Heart right ventricle (tissue), 16 donors: ENCODE results near the gene SLC7A9. TPM values are rescaled to one million over a fixed set of nuclear protein-coding genes. Genes with fewer than 3 reads are reported as not detected.

ENCODE experiments used
- ATAC-seq, 8 donors: fragments of 200-7000 bp; cut with Tn5 transposase; one replicate each; pipeline ENCODE4 v1.9.1; 2020; ENCODE audit warnings: mild to moderate bottlenecking in 8 of 8, moderate library complexity in 8 of 8, moderate number of reproducible peaks in 1 of 8
- DNase-seq, 2 donors: peaks; one replicate each; pipeline ENCODE4 v3.0.0-alpha.2; 2020
- H3K27ac ChIP-seq, 10 donors: fragments of 200-600 bp; sonication (generic) in 2 of 10; one replicate each; pipeline versions ENCODE4 v1.5.0 to v1.8.0; 2020 to 2022; ENCODE audit warnings: mild to moderate bottlenecking in 3 of 10
- H3K27me3 ChIP-seq, 7 donors: fragments of 200-600 bp; one replicate each; pipeline ENCODE4 v1.8.0; 2021 to 2022; ENCODE audit warnings: mild to moderate bottlenecking in 2 of 7
- H3K36me3 ChIP-seq, 9 donors: fragments of 200-600 bp; sonication (generic) in 1 of 9; one replicate each; pipeline versions ENCODE4 v1.5.0 to v1.8.0; 2020 to 2022; ENCODE audit warnings: mild to moderate bottlenecking in 2 of 9
- H3K4me1 ChIP-seq, 9 donors: fragments of 200-600 bp; sonication (generic) in 1 of 9; one replicate each; pipeline versions ENCODE4 v1.5.0 to v1.8.0; 2020 to 2022; ENCODE audit warnings: mild to moderate bottlenecking in 4 of 9
- H3K4me3 ChIP-seq, 10 donors: fragments of 200-600 bp; sonication (generic) in 2 of 10; one replicate each; pipeline versions ENCODE4 v1.5.0 to v1.8.0; 2020 to 2022; ENCODE audit warnings: mild to moderate bottlenecking in 7 of 10, moderate library complexity in 2 of 10
- H3K9me3 ChIP-seq, 11 donors: fragments of 200-600 bp in 10 of 11; sonication (generic) in 2 of 11; one replicate each; pipeline versions ENCODE4 v1.5.0 to v1.8.0; 2013 to 2022; ENCODE audit warnings: mild to moderate bottlenecking in 2 of 11, control low read depth in 1 of 11, moderate library complexity in 1 of 11
- CTCF ChIP-seq, 9 donors: fragments of 200-600 bp; sonication (generic) in 2 of 9; IDR thresholded peaks; one replicate each; pipeline versions ENCODE4 v1.5.0 to v1.8.0; 2021 to 2022; ENCODE audit warnings: antibody characterized with exemption in 9 of 9, mild to moderate bottlenecking in 5 of 9, moderate library complexity in 1 of 9
- WGBS, 2 donors: extraction: QIAGEN DNeasy Blood & Tissue Kit; methylation state at CpG; one replicate each; pipeline ENCODE4 v1.1.7; 2013; ENCODE audit warnings: inconsistent platforms in 1 of 2; 5-methylcytosine and 5-hydroxymethylcytosine counted together
- intact Hi-C, 10 donors: fragments of 100-400 bp; cut with DNase I; formaldehyde crosslinking; loops; one replicate each; pipeline versions ENCODE4 v1.11.1 to v1.14.2; 2022
- polyA plus RNA-seq, 2 donors: library from polyadenylated mRNA; stranded (reverse); fragments of 200-250 nt; gene quantifications; one replicate each; pipeline ENCODE4 v1.2.3, GENCODE V29; 2013
- total RNA-seq, 10 donors: library from RNA; stranded (reverse); fragmentation: NEBNext Ultra II Directional in 3 of 10; extraction: Animal tissue kit (Norgen Biotek cat#: 25700) in 3 of 10; gene quantifications; one replicate each; pipeline versions ENCODE4 v1.2.1 to v1.2.4, GENCODE V29; 2021 to 2023
- donor health status: Arrhythmogenic right ventricular cardiomyopathy.
- donor health status: ischemic (EF 13 %, LVEDD 7.1; RV severe dilation, severe dysfunction).
- donor health status: healthy with polysubstance abuse.
- donor health status: DM: no; HTN: yes; CAD: no.
- donor health status: DM: no; HTN: no; CAD: no.
- donor health status: ischemic (EF 25% LVEDD 6.9; RV normal size, moderate dysfunction).
- donor health status: ischemic (EF 25% LVEDD 5.7; RV mildly dilated, moderate dysfunction).
- donor health status: healthy.
- donor health status: DM: yes; HTN: yes; CAD: no.
- donor health status: Ischemic cardiomyopathy.
- donor health status: ischemic (EF 35%, LVEDD 5.7; RV mildly dilated, moderate dysfunction).
- donor health status: nonischemic (EF 11% LVEDD 7.7; RV severe dilation, severe dysfunction).
- donor health status: DM: yes; HTN: yes; CAD: no.
- donor health status: PGD.
- donor health status: ischemic (EF 29% LVEDD 5.4; RV normal size, mild dysfunction).
- donor health status: nonischemic (EF 23%, LVEDD 6.1; RV moderate dilation, normal function).

SLC7A9 gene
- total and polyA plus RNA-seq, 12 donors = 0.12 to 0.24 TPM; not detected in 10

DNA sequence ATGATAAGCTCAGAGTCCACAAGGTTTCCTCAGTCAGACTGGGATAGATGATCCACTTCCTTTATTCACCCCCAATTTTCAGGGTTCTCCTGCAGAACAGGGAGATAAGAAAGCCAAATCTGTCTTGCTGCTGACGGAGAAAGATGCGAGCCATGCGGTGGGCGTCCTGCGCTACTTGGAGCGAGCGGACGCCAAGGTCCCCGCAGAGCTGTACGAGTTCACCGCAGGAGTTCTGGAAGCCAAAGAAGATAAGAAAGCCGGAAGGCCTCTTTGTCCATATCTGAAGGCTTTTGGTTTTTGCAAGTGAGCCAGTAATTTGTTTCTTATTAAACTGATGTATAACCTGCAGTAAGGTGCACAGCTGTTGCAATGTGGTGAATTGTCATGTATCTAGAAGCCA, 66.7 kb downstream of the SLC7A9 start:
- TF ChIP-seq CTCF (IDR thresholded peaks at IDR 0.05) = no peak
- Histone ChIP-seq H3K4me1 (no peaks in the 10 kb centered on the region), H3K27me3 (peaks cover 0 to 20% (median 8%) of the 10 kb centered on the region in 7 donors), H3K4me3 (no peak overlapping the region), H3K27ac (no peak overlapping the region), H3K36me3 (no peaks in the 10 kb centered on the region), H3K9me3 (no peaks in the 10 kb centered on the region)
- whole genome bisulfite sequencing, 2 donors = 45 to 55% methylated on average over 12 of the region's 12 CpGs
- ATAC-seq (no peak), DNase-seq (no peak)
- intact Hi-C loops = no loop called here

- Histone ChIP-seq H3K27ac (no peak overlapping the region), H3K4me1 (no peaks in the 10 kb centered on the region), H3K36me3 (no peaks in the 10 kb centered on the region), H3K9me3 (no peaks in the 10 kb centered on the region), H3K4me3 (no peak overlapping the region), H3K27me3 (peaks cover 0 to 20% (median 4%) of the 10 kb centered on the region in 7 donors)
- 32 to 42% methylated on average over 4 of the region's 4 CpGs for WGBS, 2 donors
- TF ChIP-seq CTCF (IDR thresholded peaks at IDR 0.05) = no peak
- DNase-seq (no peak), ATAC-seq (no peak)
- intact Hi-C loops = no loop called here
These were observed 68.8 kb downstream of the SLC7A9 start for GRCh38 chr19:32800754-32801153.

DNA sequence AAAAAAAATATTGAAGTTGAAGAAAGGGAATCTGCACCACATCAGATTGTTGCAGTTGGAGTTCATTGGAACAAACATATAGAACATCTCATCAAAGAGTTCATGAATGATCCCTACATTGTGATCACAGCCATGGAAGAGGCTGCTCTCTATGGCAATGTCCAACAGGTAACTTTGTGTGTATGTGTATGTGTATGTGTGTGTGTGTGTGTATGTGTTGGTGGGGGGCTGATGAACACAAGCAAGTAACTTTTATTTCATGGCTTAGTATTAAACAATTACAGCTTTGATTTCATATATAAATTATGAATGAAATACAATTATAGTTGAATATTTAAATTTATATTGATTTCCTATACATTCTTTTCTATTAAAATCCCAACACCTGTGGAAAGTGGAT, 69.4 kb downstream of the SLC7A9 start:
- ATAC-seq = no peak
- H3K4me3 ChIP-seq = no peak overlapping the region

GRCh38 chr19:32798201-32798600, 71.4 kb downstream of the SLC7A9 start:
- DNase-seq = no peak
- Histone ChIP-seq H3K27ac (no peak overlapping the region), H3K36me3 (no peaks in the 10 kb centered on the region), H3K27me3 (peaks cover 0 to 5% (median 0%) of the 10 kb centered on the region in 7 donors), H3K4me1 (no peaks in the 10 kb centered on the region), H3K4me3 (no peak overlapping the region), H3K9me3 (no peaks in the 10 kb centered on the region)
- no peak for ATAC-seq
- intact Hi-C loops = no loop called here
- TF ChIP-seq CTCF (IDR thresholded peaks at IDR 0.05) = no peak
- 78 to 79% methylated on average over 4 of the region's 4 CpGs for WGBS, 2 donors

More for the DNA sequence above, 69.4 kb downstream of the SLC7A9 start:
- no peak overlapping the region for H3K27ac ChIP-seq
- no peak for TF ChIP-seq CTCF (IDR thresholded peaks at IDR 0.05)
- peaks cover 0 to 20% (median 3%) of the 10 kb centered on the region in 7 donors for H3K27me3 ChIP-seq
- DNase-seq = no peak
- intact Hi-C loops = no loop called here
- no peaks in the 10 kb centered on the region for H3K4me1 ChIP-seq
- no peaks in the 10 kb centered on the region for H3K36me3 ChIP-seq
- H3K9me3 ChIP-seq = no peaks in the 10 kb centered on the region
